ENCODE measurements around the gene SYNE3. TPM values are rescaled to one million over a fixed set of nuclear protein-coding genes. Genes with fewer than 3 reads are reported as not detected.

Gene SYNE3
- total RNA-seq, 4 donors from 2014 or later = 13.8 to 26.2 (median 15.2) TPM

GRCh38 chr14:95471016-95471415 is 45.4 kb downstream of the SYNE3 start:
- H3K4me3 ChIP-seq (ENCODE audit: low read depth, poor library complexity, severe bottlenecking) = no peak overlapping the region
- TF ChIP-seq POLR2A (IDR thresholded peaks at IDR 0.05) = no peak
- no peak for TF ChIP-seq CTCF (IDR thresholded peaks at IDR 0.05)
- intact Hi-C loops (cut with DNase I; ENCODE audit: low total_unique reads) = no loop called here
- DNase-seq (ENCODE audit: low spot score in 2 of 2) = no peak
- WGBS, 2 donors = 76 to 80% methylated on average over 2 of the region's 2 CpGs

GRCh38 chr14:95469134-95469481 is 47.3 kb downstream of the SYNE3 start:
- intact Hi-C loops (cut with DNase I; ENCODE audit: low total_unique reads) = no loop called here
- no peak for DNase-seq (ENCODE audit: low spot score in 2 of 2)
- TF ChIP-seq CTCF (IDR thresholded peaks at IDR 0.05) (no peak), POLR2A (IDR thresholded peaks at IDR 0.05) (no peak)
- no peak overlapping the region for H3K4me3 ChIP-seq (ENCODE audit: low read depth, poor library complexity, severe bottlenecking)
- WGBS, 2 donors = 95% methylated on average over 3 of the region's 3 CpGs

- WGBS, 2 donors = 87 to 91% methylated on average over 4 of the region's 4 CpGs
- intact Hi-C loops (cut with DNase I; ENCODE audit: low total_unique reads) = no loop called here
- no peak for TF ChIP-seq POLR2A (IDR thresholded peaks at IDR 0.05)
- no peak for TF ChIP-seq CTCF (IDR thresholded peaks at IDR 0.05)
- DNase-seq (ENCODE audit: low spot score in 2 of 2) = no peak
- H3K4me3 ChIP-seq (ENCODE audit: low read depth, poor library complexity, severe bottlenecking) = no peak overlapping the region
Observed at GRCh38 chr14:95468448-95469133, 47.9 kb downstream of the SYNE3 start.

GRCh38 chr14:95467657-95468056 is 48.8 kb downstream of the SYNE3 start:
- WGBS, 2 donors = 82 to 83% methylated on average over 5 to 6 of the region's 6 CpGs

GRCh38 chr14:95467232-95467631 is 49.2 kb downstream of the SYNE3 start:
- WGBS, 2 donors = 93 to 95% methylated on average over 6 of the region's 6 CpGs
- no peak for DNase-seq (ENCODE audit: low spot score in 2 of 2)
- TF ChIP-seq POLR2A (IDR thresholded peaks at IDR 0.05) (no peak), CTCF (IDR thresholded peaks at IDR 0.05) (no peak)
- intact Hi-C loops (cut with DNase I; ENCODE audit: low total_unique reads) = no loop called here
- no peak overlapping the region for H3K4me3 ChIP-seq (ENCODE audit: low read depth, poor library complexity, severe bottlenecking)

More at GRCh38 chr14:95467657-95468056, 48.8 kb downstream of the SYNE3 start:
- TF ChIP-seq POLR2A (IDR thresholded peaks at IDR 0.05) (no peak), CTCF (IDR thresholded peaks at IDR 0.05) (no peak)
- intact Hi-C loops (cut with DNase I; ENCODE audit: low total_unique reads) = no loop called here
- no peak overlapping the region for H3K4me3 ChIP-seq (ENCODE audit: low read depth, poor library complexity, severe bottlenecking)
- DNase-seq (ENCODE audit: low spot score in 2 of 2) = no peak

Other genes with a start within 250 kb of the SYNE3 start
- 1 to 10 TPM; 5.6 to 7.6 (median 7.2) TPM for gene CLMN, start 196.7 kb downstream of the SYNE3 start, total RNA-seq
- gene GLRX5, start 18.4 kb upstream of the SYNE3 start, total RNA-seq = 10 to 100 TPM; 26.4 to 34.6 (median 33.9) TPM
- not detected for gene TCL1B, start 169.8 kb upstream of the SYNE3 start, total RNA-seq
- not detected for gene TCL1A, start 197.5 kb upstream of the SYNE3 start, total RNA-seq